Measurements from ENCODE around the gene ITPRIP. TPM values are rescaled to one million over a fixed set of nuclear protein-coding genes. Genes with fewer than 3 reads are reported as not detected.

Gene ITPRIP
- total and polyA plus RNA-seq, 3 experiments from 2014 or later = 12.8 to 23.1 (median 13.1) TPM

DNA sequence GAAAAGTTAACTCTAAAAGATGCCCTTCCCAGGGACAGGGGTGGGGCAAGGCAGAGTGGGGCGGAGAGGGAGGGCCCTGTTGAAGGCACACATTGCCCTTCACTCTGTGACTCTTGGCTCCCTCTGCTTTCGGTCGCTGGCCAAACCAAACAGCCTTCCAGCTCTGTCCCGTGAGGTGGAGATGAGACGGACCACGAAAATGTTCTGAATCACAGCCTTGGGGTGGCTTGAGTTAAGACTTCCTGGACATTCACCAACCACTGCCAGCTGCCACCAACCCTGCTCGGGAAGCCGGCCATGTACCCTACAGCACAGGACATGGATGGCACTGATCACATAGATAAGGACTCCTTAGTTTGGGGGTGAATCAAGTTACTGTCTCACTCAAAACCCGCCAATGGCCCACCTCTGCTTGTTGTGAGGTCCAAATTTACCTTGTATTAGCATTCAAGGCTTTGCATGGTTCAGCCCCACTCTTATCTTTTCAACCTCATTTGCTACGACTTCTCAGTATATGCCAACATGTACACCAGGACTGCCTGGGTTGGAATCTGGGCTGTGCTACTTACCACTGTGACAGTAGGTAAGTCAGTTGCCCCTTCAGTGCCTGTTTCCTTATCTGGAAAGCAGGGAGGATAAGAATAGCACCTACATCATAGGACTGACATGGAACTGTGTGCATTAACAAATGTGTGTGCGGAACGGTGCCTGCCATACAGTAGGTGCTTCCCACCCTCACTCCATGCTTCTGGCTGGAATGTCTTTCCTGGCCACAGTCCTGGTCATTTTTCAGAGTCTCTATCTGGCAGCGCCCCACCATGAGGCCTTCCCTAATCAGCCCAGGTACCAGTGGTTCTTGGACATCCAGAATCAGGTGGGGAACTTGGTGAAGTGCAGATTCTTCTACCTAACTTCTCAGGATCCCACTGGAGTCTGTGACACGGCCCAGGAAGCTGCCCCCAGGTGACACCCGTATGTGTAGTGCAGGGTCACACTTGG is 28.0 kb downstream of the ITPRIP start:
- Histone ChIP-seq H3K4me3 (ENCODE audit: low read length) (no peak overlapping the region), H3K27me3 (ENCODE audit: insufficient read depth, low read length, poor library complexity, severe bottlenecking) (no peaks in the 10 kb centered on the region), H3K4me1 (ENCODE audit: insufficient read depth, low read length) (peaks cover 53% of the 10 kb centered on the region), H3K9me3 (ENCODE audit: low read length) (no peaks in the 10 kb centered on the region), H3K27ac (ENCODE audit: low read depth, low read length) (no peak overlapping the region), H3K36me3 (ENCODE audit: insufficient read depth, low read length) (peaks cover 28% of the 10 kb centered on the region)
- ChIA-PET POLR2A (interaction anchor here (3.5 kb wide), 1 partner anchor 28 kb away, joined by 17 read pairs; the partner anchor contains the start of gene ITPRIP), CTCF (interaction anchor here (1.0 to 7.2 kb wide), 5 partner anchors 19 to 43 kb away, joined by 3 to 160 read pairs (median 11); partner anchors contain the start of gene CFAP58)
- Mint-ChIP-seq H3K4me1 (peaks cover 45 to 62% (median 57%) of the 10 kb centered on the region in 3 donors), H3K4me3 (peak overlapping the region in 2 of 7 donors; percentile 11 to 15), H3K27me3 (peaks cover 0 to 1% of the 10 kb centered on the region in 2 donors), H3K9me3 (no peaks in the 10 kb centered on the region), H3K36me3 (peaks cover 0 to 38% (median 11%) of the 10 kb centered on the region in 3 donors), H3K27ac (peak overlapping the region in 1 of 8 donors; percentile 78)
- no peak for DNase-seq

DNA sequence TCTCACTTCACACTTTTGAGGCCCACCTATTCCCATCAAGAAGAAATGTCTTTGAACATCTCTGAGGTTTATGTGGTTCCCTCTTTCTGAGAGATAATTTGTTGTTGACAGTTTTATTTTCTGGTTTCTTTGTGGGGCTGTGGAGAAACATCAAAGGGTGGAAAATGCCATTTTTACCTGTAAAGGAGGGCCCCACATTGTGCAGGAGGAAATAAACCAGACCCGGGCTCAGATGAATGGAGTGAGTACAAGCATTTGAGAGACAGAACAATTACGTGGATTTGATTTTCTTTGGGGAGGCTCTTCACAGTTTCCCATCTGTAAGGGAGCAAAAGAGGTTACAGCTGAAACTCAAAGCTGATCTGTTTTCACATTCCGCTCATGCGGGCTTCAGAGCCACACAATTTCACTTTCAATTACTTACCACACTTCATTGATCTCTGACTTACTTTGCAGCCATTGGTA is 29.8 kb downstream of the ITPRIP start:
- Histone ChIP-seq H3K27ac (ENCODE audit: low read depth, low read length) (no peak overlapping the region), H3K36me3 (ENCODE audit: insufficient read depth, low read length) (peaks cover 12% of the 10 kb centered on the region), H3K4me1 (ENCODE audit: insufficient read depth, low read length) (peaks cover 71% of the 10 kb centered on the region), H3K27me3 (ENCODE audit: insufficient read depth, low read length, poor library complexity, severe bottlenecking) (no peaks in the 10 kb centered on the region), H3K4me3 (ENCODE audit: low read length) (peak overlapping the region; percentile 5), H3K9me3 (ENCODE audit: low read length) (no peaks in the 10 kb centered on the region)
- Mint-ChIP-seq H3K27me3 (peaks cover 0 to 1% of the 10 kb centered on the region in 2 donors), H3K9me3 (no peaks in the 10 kb centered on the region), H3K4me1 (peaks cover 62 to 79% (median 74%) of the 10 kb centered on the region in 3 donors), H3K36me3 (peaks cover 0 to 20% (median 11%) of the 10 kb centered on the region in 3 donors), H3K4me3 (peak overlapping the region; percentile 57 to 72 (median 65)), H3K27ac (peak overlapping the region; percentile 39 to 79 (median 74))
- peak in 2 of 5 donors; percentile 54 to 77 for DNase-seq
- ChIA-PET CTCF (interaction anchor here (1.4 to 7.2 kb wide), 6 partner anchors 16 to 45 kb away, joined by 4 to 160 read pairs (median 34); partner anchors contain the start of genes CFAP58 and ITPRIP), POLR2A (interaction anchor here (1.1 to 3.5 kb wide), 2 partner anchors 30 to 45 kb away, joined by 4 to 17 read pairs; partner anchors contain the start of genes CFAP58 and ITPRIP)

DNA sequence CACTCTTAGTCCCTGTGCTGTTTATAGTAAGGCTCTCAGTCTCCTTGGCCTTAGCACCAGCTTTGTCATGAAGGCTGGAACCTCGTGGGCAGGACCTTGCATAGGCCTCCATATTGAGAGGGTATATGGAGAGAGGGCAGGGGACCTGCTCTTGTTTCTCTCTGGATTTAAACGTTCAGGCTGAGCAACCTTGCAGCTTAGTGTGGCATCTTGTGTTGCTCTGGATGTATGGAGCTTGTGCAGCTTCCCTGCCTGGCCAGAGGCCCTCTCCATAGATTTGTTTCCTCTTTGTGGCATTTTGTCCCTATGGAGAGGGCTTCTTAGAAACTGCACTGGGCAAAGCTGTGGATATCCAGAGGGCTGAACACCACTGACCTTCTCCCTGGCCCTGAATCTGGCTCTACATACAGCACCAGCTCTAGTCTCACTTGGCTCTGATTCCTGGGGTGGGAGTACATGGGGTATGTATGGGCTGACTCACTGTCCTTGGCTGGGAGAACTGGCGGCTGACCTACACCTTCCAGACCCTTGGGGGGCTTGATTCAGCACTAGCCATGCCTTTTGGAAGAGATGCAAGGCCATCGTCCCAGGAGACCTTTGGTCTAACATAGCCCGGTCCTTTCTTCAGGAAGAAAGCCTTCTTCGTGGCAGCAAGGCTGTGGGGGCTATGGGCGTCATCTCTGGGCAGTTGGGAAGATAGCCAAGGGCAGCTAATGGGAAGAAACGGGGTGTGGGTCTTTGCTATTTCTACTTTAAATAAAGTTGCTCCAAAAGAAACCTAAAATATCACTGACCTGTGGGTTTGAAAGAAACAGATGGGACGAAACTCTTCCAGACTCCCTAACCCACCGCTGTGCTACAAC is 30.5 kb downstream of the ITPRIP start:
- H3K27ac Mint-ChIP-seq = peak overlapping the region; percentile 39 to 79 (median 74)
- no peak overlapping the region for H3K4me3 ChIP-seq (ENCODE audit: low read length)
- no peak overlapping the region for H3K27ac ChIP-seq (ENCODE audit: low read depth, low read length)
- H3K36me3 Mint-ChIP-seq = peaks cover 5 to 14% (median 9%) of the 10 kb centered on the region in 3 donors
- peaks cover 6% of the 10 kb centered on the region for H3K36me3 ChIP-seq (ENCODE audit: insufficient read depth, low read length)
- no peaks in the 10 kb centered on the region for H3K27me3 ChIP-seq (ENCODE audit: insufficient read depth, low read length, poor library complexity, severe bottlenecking)
- no peak for DNase-seq
- peak overlapping the region; percentile 57 to 72 (median 65) for H3K4me3 Mint-ChIP-seq
- no peaks in the 10 kb centered on the region for H3K9me3 ChIP-seq (ENCODE audit: low read length)
- peaks cover 71% of the 10 kb centered on the region for H3K4me1 ChIP-seq (ENCODE audit: insufficient read depth, low read length)
- H3K4me1 Mint-ChIP-seq = peaks cover 68 to 80% (median 80%) of the 10 kb centered on the region in 3 donors
- peaks cover 0 to 1% of the 10 kb centered on the region in 2 donors for H3K27me3 Mint-ChIP-seq
- ChIA-PET POLR2A (interaction anchor here (1.1 to 3.5 kb wide), 2 partner anchors 31 to 46 kb away, joined by 4 to 17 read pairs; partner anchors contain the start of genes CFAP58 and ITPRIP), CTCF (interaction anchor here (1.6 to 7.2 kb wide), 7 partner anchors 12 to 46 kb away, joined by 4 to 160 read pairs (median 45); partner anchors contain the start of genes CFAP58 and ITPRIP)
- peaks cover 0 to 3% (median 0%) of the 10 kb centered on the region in 5 donors for H3K9me3 Mint-ChIP-seq

DNA sequence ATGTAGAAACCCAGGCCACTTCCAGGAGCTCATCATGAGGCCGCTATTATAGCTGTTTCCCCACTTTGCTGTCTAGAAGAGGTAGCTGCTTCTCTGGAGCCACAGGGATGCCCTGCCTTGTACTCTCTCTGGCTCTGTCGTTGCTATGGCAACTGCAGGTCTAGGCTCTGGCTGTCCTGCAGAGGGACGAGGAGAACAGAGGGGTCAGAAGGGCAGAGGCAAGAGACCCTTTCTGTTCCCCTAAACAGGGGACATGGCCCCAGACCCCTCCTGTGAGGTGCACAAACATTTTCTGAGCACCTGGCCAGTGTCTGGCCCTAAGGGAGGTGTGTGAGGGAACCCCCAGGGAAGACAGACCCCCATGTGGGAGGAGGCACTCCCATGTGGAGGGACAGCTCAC is 31.4 kb downstream of the ITPRIP start:
- ChIA-PET POLR2A (interaction anchor here (3.5 kb wide), 1 partner anchor 32 kb away, joined by 17 read pairs; the partner anchor contains the start of gene ITPRIP), CTCF (interaction anchor here (1.1 to 7.2 kb wide), 10 partner anchors 11 to 90 kb away, joined by 3 to 160 read pairs (median 29); partner anchors contain the start of genes CFAP58 and ITPRIP)
- H3K4me3 ChIP-seq (ENCODE audit: low read length) = no peak overlapping the region
- H3K4me1 ChIP-seq (ENCODE audit: insufficient read depth, low read length) = peaks cover 71% of the 10 kb centered on the region
- peaks cover 5% of the 10 kb centered on the region in 3 donors for H3K36me3 Mint-ChIP-seq
- peaks cover 70 to 85% (median 83%) of the 10 kb centered on the region in 3 donors for H3K4me1 Mint-ChIP-seq
- no peaks in the 10 kb centered on the region for H3K36me3 ChIP-seq (ENCODE audit: insufficient read depth, low read length)
- no peaks in the 10 kb centered on the region for H3K9me3 ChIP-seq (ENCODE audit: low read length)
- H3K4me3 Mint-ChIP-seq = no peak overlapping the region
- peak overlapping the region in 4 of 8 donors; percentile 24 to 84 (median 60) for H3K27ac Mint-ChIP-seq
- no peak overlapping the region for H3K27ac ChIP-seq (ENCODE audit: low read depth, low read length)
- H3K27me3 ChIP-seq (ENCODE audit: insufficient read depth, low read length, poor library complexity, severe bottlenecking) = no peaks in the 10 kb centered on the region
- peaks cover 0 to 1% of the 10 kb centered on the region in 2 donors for H3K27me3 Mint-ChIP-seq
- no peak for DNase-seq
- peaks cover 0 to 4% (median 0%) of the 10 kb centered on the region in 5 donors for H3K9me3 Mint-ChIP-seq

DNA sequence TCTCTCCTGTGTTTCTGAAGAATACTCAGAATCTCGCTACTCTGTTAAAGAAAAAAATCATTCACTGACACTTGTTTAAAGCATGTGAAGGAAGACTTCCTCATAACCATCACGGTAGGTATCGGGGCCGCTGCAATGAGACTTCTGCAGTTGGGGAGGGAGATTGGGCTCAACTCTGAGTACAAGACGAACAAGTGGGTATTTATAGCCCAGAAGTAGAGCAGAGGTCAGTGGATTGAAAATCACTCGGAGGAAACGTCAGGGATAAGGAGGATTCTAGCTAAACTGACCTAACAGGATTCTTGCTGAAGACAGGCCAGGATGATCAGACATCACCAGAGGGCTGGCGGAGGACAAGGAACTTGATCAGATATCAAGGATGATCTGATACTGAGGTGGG is 33.3 kb downstream of the ITPRIP start:
- no peak for DNase-seq
- H3K4me1 Mint-ChIP-seq = peaks cover 79 to 90% (median 86%) of the 10 kb centered on the region in 3 donors
- Histone ChIP-seq H3K27ac (ENCODE audit: low read depth, low read length) (no peak overlapping the region), H3K4me3 (ENCODE audit: low read length) (no peak overlapping the region), H3K9me3 (ENCODE audit: low read length) (no peaks in the 10 kb centered on the region), H3K36me3 (ENCODE audit: insufficient read depth, low read length) (no peaks in the 10 kb centered on the region), H3K27me3 (ENCODE audit: insufficient read depth, low read length, poor library complexity, severe bottlenecking) (no peaks in the 10 kb centered on the region), H3K4me1 (ENCODE audit: insufficient read depth, low read length) (peaks cover 75% of the 10 kb centered on the region)
- H3K27ac Mint-ChIP-seq = peak overlapping the region in 7 of 8 donors; percentile 38 to 95 (median 78)
- H3K27me3 Mint-ChIP-seq = peaks cover 0 to 1% of the 10 kb centered on the region in 2 donors
- H3K9me3 Mint-ChIP-seq = peaks cover 0 to 4% (median 0%) of the 10 kb centered on the region in 5 donors
- POLR2A ChIA-PET = interaction anchor here (1.6 to 1.7 kb wide), 2 partner anchors 33 to 47 kb away, joined by 7 to 10 read pairs; partner anchors contain the start of gene ITPRIP
- peak overlapping the region in 3 of 7 donors; percentile 46 to 56 (median 53) for H3K4me3 Mint-ChIP-seq
- peaks cover 0 to 5% (median 2%) of the 10 kb centered on the region in 3 donors for H3K36me3 Mint-ChIP-seq
- CTCF ChIA-PET = interaction anchor here (1.2 to 7.2 kb wide), 13 partner anchors 9 to 184 kb away, joined by 4 to 160 read pairs (median 23); partner anchors contain the start of genes CFAP58 and ITPRIP

DNA sequence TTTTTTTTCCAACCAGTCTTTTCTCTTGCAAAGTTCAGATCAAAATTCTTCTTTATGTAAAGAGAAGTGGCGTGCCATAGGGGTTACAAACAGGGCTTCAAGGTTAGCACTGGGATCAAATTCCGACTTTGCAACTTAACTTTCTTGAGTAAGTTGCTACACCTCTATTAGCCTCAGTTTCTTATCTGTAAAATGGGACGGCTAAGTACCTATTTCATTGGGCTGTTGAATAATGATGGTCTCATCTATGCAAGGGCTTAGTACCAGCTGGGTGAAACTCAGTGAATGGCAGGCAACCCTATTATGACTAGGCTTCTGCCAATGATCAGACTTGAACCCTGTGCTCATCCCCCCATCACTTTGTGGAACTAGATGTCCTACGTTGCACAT is 33.9 kb downstream of the ITPRIP start:
- no peak for DNase-seq
- H3K4me3 ChIP-seq (ENCODE audit: low read length) = no peak overlapping the region
- Mint-ChIP-seq H3K4me1 (peaks cover 75 to 84% (median 80%) of the 10 kb centered on the region in 3 donors), H3K36me3 (peaks cover 0 to 5% (median 2%) of the 10 kb centered on the region in 3 donors), H3K27ac (peak overlapping the region; percentile 54 to 95 (median 84)), H3K27me3 (peaks cover 0 to 1% of the 10 kb centered on the region in 2 donors), H3K9me3 (peaks cover 0 to 4% (median 0%) of the 10 kb centered on the region in 5 donors), H3K4me3 (peak overlapping the region in 5 of 7 donors; percentile 21 to 82 (median 63))
- H3K27ac ChIP-seq (ENCODE audit: low read depth, low read length) = no peak overlapping the region
- H3K4me1 ChIP-seq (ENCODE audit: insufficient read depth, low read length) = peaks cover 69% of the 10 kb centered on the region
- POLR2A ChIA-PET = no interaction called here
- CTCF ChIA-PET = interaction anchor here (1.4 to 7.2 kb wide), 13 partner anchors 9 to 49 kb away, joined by 3 to 160 read pairs (median 14); partner anchors contain the start of genes CFAP58 and ITPRIP
- no peaks in the 10 kb centered on the region for H3K27me3 ChIP-seq (ENCODE audit: insufficient read depth, low read length, poor library complexity, severe bottlenecking)
- no peaks in the 10 kb centered on the region for H3K9me3 ChIP-seq (ENCODE audit: low read length)
- no peaks in the 10 kb centered on the region for H3K36me3 ChIP-seq (ENCODE audit: insufficient read depth, low read length)
